Heart left ventricle (tissue), 16 donors: ENCODE results near the gene MPZL1. TPM values are rescaled to one million over a fixed set of nuclear protein-coding genes. Genes with fewer than 3 reads are reported as not detected.

ENCODE experiments used
- ATAC-seq, 4 donors: fragments of 200-7000 bp; cut with Tn5 transposase; one replicate each; pipeline ENCODE4 v1.9.1; 2020 to 2022; ENCODE audit warnings: moderate library complexity in 4 of 4, mild to moderate bottlenecking in 3 of 4, moderate number of reproducible peaks in 1 of 4
- DNase-seq, 5 donors: peaks; one replicate each; pipeline ENCODE4 v3.0.0-alpha.2; 2020
- H3K27ac ChIP-seq, 12 donors: fragments of 200-600 bp; sonication (generic) in 4 of 12; one replicate each; pipeline versions ENCODE4 v1.5.0 to v1.8.0; 2016 to 2022; ENCODE audit warnings: mild to moderate bottlenecking in 2 of 12
- H3K27me3 ChIP-seq, 9 donors: fragments of 200-600 bp; sonication (generic) in 2 of 9; one replicate each; pipeline versions ENCODE4 v1.5.1 to v1.8.0; 2016 to 2022; ENCODE audit warnings: mild to moderate bottlenecking in 3 of 9
- H3K36me3 ChIP-seq, 9 donors: fragments of 200-600 bp; sonication (generic) in 2 of 9; one replicate each; pipeline versions ENCODE4 v1.5.0 to v1.8.0; 2018 to 2022; ENCODE audit warnings: mild to moderate bottlenecking in 2 of 9
- H3K4me1 ChIP-seq, 12 donors: fragments of 200-600 bp; sonication (generic) in 4 of 12; one replicate each; pipeline versions ENCODE4 v1.5.0 to v1.8.0; 2016 to 2022; ENCODE audit warnings: mild to moderate bottlenecking in 3 of 12
- H3K4me3 ChIP-seq, 12 donors: fragments of 200-600 bp; sonication (generic) in 4 of 12; one replicate each; pipeline versions ENCODE4 v1.5.0 to v1.8.0; 2017 to 2022; ENCODE audit warnings: mild to moderate bottlenecking in 9 of 12, moderate library complexity in 4 of 12
- H3K9me3 ChIP-seq, 12 donors: fragments of 200-600 bp; sonication (generic) in 4 of 12; one replicate each; pipeline versions ENCODE4 v1.5.0 to v1.8.0; 2016 to 2022; ENCODE audit warnings: mild to moderate bottlenecking in 1 of 12
- POLR2A ChIP-seq, 2 donors: fragments of 450-650 bp; IDR thresholded peaks; one replicate each; pipeline ENCODE4 v1.6.1; 2017; ENCODE audit warnings: antibody characterized with exemption in 2 of 2, mild to moderate bottlenecking in 2 of 2, moderate library complexity in 2 of 2
- WGBS, 4 donors: extraction: QIAGEN DNeasy Blood & Tissue Kit in 2 of 4; methylation state at CpG; one replicate each; pipeline versions ENCODE4 v1.1.5 to v1.1.7; 2013 to 2018; 5-methylcytosine and 5-hydroxymethylcytosine counted together
- intact Hi-C, 10 donors: fragments of 100-400 bp; cut with DNase I; formaldehyde crosslinking; loops; one replicate each; pipeline versions ENCODE4 v1.11.1 to v1.14.2; 2022
- polyA plus RNA-seq, 2 donors: library from polyadenylated mRNA; stranded (reverse); fragments of 200-250 nt; gene quantifications; one replicate each; pipeline ENCODE4 v1.2.3, GENCODE V29; 2013
- total RNA-seq, 9 donors: library from RNA; depleted of rRNA in 2 of 9; stranded (reverse); fragments of >200 nt in 2 of 9; fragmentation: NEBNext Ultra II Directional in 3 of 9; extraction: Animal tissue kit (Norgen Biotek cat#: 25700) in 3 of 9; gene quantifications; one replicate each; pipeline versions ENCODE4 v1.1.0 to v1.2.4, GENCODE V29; 2016 to 2023
- TF ChIP-seq, protein P1 (sequence below), 12 donors: fragments of 200-600 bp; sonication (generic) in 4 of 12; IDR thresholded peaks; one replicate each; pipeline versions ENCODE4 v1.5.0 to v1.8.0; 2018 to 2022; ENCODE audit warnings: antibody characterized with exemption in 12 of 12, mild to moderate bottlenecking in 5 of 12
- donor health status: ischemic (EF 13 %, LVEDD 7.1; RV severe dilation, severe dysfunction).
- donor health status: healthy with polysubstance abuse.
- donor health status: DM: no; HTN: yes; CAD: no.
- donor health status: DM: no; HTN: no; CAD: no.
- donor health status: ischemic (EF 25% LVEDD 6.9; RV normal size, moderate dysfunction).
- donor health status: ischemic (EF 25% LVEDD 5.7; RV mildly dilated, moderate dysfunction).
- donor health status: healthy.
- donor health status: DM: yes; HTN: yes; CAD: no.
- donor health status: ischemic (EF 35%, LVEDD 5.7; RV mildly dilated, moderate dysfunction).
- donor health status: nonischemic (EF 11% LVEDD 7.7; RV severe dilation, severe dysfunction).
- donor health status: DM: yes; HTN: yes; CAD: no.
- donor health status: PGD.
- donor health status: ischemic (EF 29% LVEDD 5.4; RV normal size, mild dysfunction).
- donor health status: nonischemic (EF 23%, LVEDD 6.1; RV moderate dilation, normal function).

Gene MPZL1
- total and polyA plus RNA-seq, 11 donors: 7.0 to 56.3 (median 29.4) TPM

DNA sequence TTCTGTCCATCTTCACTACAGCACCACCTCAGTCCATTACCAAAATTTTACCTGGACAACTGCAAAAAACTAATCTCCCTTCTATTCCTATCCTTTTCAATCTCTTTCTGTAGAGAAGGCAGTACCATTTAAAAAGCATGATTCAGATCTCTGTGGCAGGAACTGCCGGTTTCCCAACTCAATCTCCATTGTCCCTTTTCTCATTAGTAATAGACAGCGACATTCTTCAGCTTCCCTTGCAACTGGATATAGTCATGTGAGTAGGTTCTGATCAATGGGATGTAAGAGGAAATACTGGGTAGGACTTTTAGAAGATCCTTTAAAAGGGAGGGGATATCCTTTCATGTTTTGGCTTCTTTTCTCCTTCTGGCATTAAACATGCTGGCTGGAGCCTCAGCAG, 117.2 kb downstream of the MPZL1 start:
- Histone ChIP-seq H3K4me3 (no peak overlapping the region), H3K27me3 (no peaks in the 10 kb centered on the region), H3K9me3 (no peaks in the 10 kb centered on the region), H3K36me3 (no peaks in the 10 kb centered on the region), H3K27ac (no peak overlapping the region), H3K4me1 (no peaks in the 10 kb centered on the region)
- TF ChIP-seq POLR2A (IDR thresholded peaks at IDR 0.05): no peak
- TF ChIP-seq, protein P1, sequence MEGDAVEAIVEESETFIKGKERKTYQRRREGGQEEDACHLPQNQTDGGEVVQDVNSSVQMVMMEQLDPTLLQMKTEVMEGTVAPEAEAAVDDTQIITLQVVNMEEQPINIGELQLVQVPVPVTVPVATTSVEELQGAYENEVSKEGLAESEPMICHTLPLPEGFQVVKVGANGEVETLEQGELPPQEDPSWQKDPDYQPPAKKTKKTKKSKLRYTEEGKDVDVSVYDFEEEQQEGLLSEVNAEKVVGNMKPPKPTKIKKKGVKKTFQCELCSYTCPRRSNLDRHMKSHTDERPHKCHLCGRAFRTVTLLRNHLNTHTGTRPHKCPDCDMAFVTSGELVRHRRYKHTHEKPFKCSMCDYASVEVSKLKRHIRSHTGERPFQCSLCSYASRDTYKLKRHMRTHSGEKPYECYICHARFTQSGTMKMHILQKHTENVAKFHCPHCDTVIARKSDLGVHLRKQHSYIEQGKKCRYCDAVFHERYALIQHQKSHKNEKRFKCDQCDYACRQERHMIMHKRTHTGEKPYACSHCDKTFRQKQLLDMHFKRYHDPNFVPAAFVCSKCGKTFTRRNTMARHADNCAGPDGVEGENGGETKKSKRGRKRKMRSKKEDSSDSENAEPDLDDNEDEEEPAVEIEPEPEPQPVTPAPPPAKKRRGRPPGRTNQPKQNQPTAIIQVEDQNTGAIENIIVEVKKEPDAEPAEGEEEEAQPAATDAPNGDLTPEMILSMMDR (IDR thresholded peaks at IDR 0.05): no peak
- no peak for DNase-seq
- ATAC-seq: no peak
- intact Hi-C loops: loop anchor here in 1 of 10 donors (10.0 kb wide), 1 partner anchor 66 kb away; no protein-coding TSS in a partner anchor
- WGBS, 4 donors: 81 to 89% (median 84%) methylated on average over 2 of the region's 2 CpGs

Other genes with a start within 250 kb of the MPZL1 start
- gene CD247, start 203.5 kb upstream of the MPZL1 start, total RNA-seq: 1 to 10 TPM in 3 of 9 donors, under 1 TPM in 5, not detected in 1; 0.19 to 7.6 (median 0.60) TPM
- gene CD247, start 203.5 kb upstream of the MPZL1 start, polyA plus RNA-seq: under 1 TPM; 0.22 to 0.42 TPM
- gene CREG1, start 168.2 kb upstream of the MPZL1 start, total RNA-seq: 100 to 1,000 TPM in 3 of 9 donors, 10 to 100 TPM in 6; 64.1 to 176 (median 91.1) TPM
- gene CREG1, start 168.2 kb upstream of the MPZL1 start, polyA plus RNA-seq: 10 to 100 TPM; 31.3 to 39.1 TPM
- gene RCSD1, start 91.8 kb upstream of the MPZL1 start, total RNA-seq: 10 to 100 TPM; 25.0 to 51.5 (median 38.1) TPM
- gene RCSD1, start 91.8 kb upstream of the MPZL1 start, polyA plus RNA-seq: 10 to 100 TPM; 14.1 to 14.2 TPM
- under 1 TPM in 8 of 9 donors, not detected in 1; 0.07 to 0.83 (median 0.48) TPM for gene ADCY10, start 192.2 kb downstream of the MPZL1 start, total RNA-seq
- under 1 TPM; 0.19 to 0.25 TPM for gene ADCY10, start 192.2 kb downstream of the MPZL1 start, polyA plus RNA-seq
- 100 to 1,000 TPM; 145 to 245 (median 180) TPM for gene DCAF6, start 214.7 kb downstream of the MPZL1 start, total RNA-seq
- gene DCAF6, start 214.7 kb downstream of the MPZL1 start, polyA plus RNA-seq: 100 to 1,000 TPM in 1 of 2 donors, 10 to 100 TPM in 1; 66.9 to 109 TPM
- gene MPC2, start 215.1 kb downstream of the MPZL1 start, total RNA-seq: 100 to 1,000 TPM in 8 of 9 donors, 10 to 100 TPM in 1; 69.5 to 260 (median 214) TPM
- gene MPC2, start 215.1 kb downstream of the MPZL1 start, polyA plus RNA-seq: 100 to 1,000 TPM; 163 to 206 TPM